ENCODE data around the gene RABL2B.
"Not testable (repeated sequence)": the region's sequence is repeated elsewhere in the genome, so short reads cannot be mapped to it uniquely, and the experiment has no call there.

The RABL2B gene

GRCh38 chr22:50783033-50783879 is at the start of gene RABL2B:
Gene RABL2B, minus strand, starts transcription at chr22:50783636. Its CDS starts 1,342 bp downstream, at chr22:50782294.
- DNase-seq, result peak; percentile 88

GRCh38 chr22:50786936-50787335 is 3.5 kb upstream of the RABL2B start:
- not testable (repeated sequence) for DNase-seq

GRCh38 chr22:50785289-50785688 is 1.9 kb upstream of the RABL2B start:
- DNase-seq, result not testable (repeated sequence)

GRCh38 chr22:50783880-50784276 is 442 bp upstream of the RABL2B start:
- DNase-seq, result peak; percentile 43

DNA sequence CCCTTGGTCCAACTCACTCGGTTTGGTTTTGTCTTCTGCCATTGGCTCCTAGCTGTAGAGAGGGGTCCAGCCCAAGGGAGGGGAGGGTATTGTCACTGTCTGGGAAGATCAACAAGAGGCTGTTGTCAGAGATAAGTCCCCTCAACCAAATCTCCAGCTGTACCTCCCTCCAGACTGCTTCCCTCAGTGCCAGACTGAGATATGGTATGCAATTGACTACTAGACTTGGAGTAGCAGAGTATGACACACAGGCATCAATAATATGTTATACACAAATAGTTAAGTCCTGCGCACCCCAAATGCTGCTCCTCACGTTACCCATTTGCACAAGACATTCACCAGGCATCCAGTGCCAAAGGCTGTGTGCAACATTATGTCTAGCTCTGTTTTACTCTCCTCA is 1.2 kb downstream of the RABL2B start:
- not testable (repeated sequence) for DNase-seq

- not testable (repeated sequence) for DNase-seq
Measured at GRCh38 chr22:50780244-50780643, 3.2 kb downstream of the RABL2B start.

GRCh38 chr22:50777631-50778030 is 5.8 kb downstream of the RABL2B start:
- not testable (repeated sequence) for DNase-seq

- not testable (repeated sequence) for DNase-seq
Measured at GRCh38 chr22:50775132-50775531, 8.3 kb downstream of the RABL2B start.

- DNase-seq, result not testable (repeated sequence)
Measured at GRCh38 chr22:50764288-50764687, 19.1 kb downstream of the RABL2B start.

- DNase-seq, result not testable (repeated sequence)
Measured at GRCh38 chr22:50761829-50762228, 21.6 kb downstream of the RABL2B start.

DNA sequence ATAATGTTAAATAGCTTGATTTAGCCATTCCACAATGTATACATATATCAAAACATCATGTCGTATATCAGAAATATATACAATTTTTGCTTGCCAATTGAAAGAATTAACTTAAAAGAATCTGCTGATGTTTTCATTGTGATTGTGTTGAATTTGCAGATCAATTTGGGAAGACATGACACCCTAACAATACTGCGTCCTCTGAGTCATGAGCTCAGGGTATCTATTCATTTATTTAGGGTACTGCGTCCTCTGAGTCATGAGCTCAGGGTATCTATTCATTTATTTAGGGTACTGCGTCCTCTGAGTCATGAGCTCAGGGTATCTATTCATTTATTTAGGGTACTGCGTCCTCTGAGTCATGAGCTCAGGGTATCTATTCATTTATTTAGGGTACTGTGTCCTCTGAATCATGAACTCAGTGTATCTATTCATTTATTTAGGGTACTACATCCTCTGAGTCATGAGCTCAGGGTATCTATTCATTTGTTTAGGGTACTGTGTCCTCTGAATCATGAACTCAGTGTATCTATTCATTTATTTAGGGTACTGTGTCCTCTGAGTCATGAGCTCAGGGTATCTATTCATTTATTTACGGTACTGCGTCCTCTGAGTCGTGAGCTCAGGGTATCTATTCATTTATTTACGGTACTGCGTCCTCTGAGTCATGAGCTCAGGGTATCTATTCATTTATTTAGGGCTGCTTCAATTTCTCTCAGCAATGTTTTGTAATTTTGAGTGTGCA is 23.7 kb downstream of the RABL2B start:
- DNase-seq, result not testable (repeated sequence)

DNA sequence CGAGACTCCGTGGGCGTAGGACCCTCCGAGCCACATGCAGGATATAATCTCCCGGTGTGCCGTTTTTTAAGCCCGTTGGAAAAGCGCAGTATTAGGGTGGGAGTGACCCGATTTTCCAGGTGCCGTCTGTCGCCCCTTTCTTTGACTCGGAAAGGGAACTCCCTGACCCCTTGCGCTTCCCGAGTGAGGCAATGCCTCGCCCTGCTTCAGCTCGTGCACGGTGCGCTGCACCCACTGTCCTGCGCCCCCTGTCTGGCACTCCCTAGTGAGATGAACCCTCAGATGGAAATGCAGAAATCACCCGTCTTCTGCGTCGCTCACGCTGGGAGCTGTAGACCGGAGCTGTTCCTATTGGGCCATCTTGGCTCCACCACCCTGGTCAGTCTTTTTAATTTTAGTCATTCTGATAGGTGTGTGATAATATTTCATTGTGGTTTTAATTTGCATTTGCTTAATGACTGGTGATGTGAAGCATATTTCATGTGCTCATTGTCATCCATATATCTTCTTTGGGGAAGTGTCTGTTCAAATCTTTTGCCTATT is 26.4 kb downstream of the RABL2B start:
- DNase-seq, result peak; percentile 66

DNA sequence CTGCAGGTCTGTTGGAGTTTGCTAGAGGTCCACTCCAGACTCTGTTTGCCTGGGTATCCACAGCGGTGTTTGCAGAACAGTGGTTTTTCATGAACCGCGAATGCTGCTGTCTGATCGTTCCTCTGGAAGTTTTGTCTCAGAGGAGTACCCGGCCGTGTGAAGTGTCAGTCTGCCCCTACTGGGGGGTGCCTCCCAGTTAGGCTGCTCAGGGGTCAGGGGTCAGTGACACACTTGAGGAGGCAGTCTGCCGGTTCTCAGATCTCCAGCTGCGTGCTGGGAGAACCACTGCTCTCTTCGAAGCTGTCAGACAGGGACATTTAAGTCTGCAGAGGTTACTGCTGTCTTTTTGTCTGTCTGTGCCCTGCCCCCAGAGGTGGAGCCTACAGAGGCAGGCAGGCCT is 27.0 kb downstream of the RABL2B start:
- DNase-seq, result not testable (repeated sequence)

DNA sequence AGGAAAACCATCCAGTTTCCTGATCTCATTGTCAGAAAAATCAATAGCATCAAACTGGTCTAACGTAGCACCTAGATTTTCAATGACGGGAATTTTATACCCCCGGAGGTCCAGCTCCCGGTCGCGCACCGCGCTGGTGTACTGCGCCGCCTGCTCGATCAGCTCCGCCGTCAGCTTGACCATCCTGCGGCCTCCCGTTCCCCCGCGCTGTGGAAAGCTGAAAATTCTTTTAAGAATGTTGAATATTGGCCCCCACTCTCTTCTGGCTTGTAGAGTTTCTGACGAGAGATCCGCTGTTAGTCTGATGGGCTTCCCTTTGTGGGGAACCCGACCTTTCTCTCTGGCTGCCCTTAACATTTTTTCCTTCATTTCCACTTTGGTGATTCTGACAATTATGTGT is 28.2 kb downstream of the RABL2B start:
- DNase-seq, result not testable (repeated sequence)

DNA sequence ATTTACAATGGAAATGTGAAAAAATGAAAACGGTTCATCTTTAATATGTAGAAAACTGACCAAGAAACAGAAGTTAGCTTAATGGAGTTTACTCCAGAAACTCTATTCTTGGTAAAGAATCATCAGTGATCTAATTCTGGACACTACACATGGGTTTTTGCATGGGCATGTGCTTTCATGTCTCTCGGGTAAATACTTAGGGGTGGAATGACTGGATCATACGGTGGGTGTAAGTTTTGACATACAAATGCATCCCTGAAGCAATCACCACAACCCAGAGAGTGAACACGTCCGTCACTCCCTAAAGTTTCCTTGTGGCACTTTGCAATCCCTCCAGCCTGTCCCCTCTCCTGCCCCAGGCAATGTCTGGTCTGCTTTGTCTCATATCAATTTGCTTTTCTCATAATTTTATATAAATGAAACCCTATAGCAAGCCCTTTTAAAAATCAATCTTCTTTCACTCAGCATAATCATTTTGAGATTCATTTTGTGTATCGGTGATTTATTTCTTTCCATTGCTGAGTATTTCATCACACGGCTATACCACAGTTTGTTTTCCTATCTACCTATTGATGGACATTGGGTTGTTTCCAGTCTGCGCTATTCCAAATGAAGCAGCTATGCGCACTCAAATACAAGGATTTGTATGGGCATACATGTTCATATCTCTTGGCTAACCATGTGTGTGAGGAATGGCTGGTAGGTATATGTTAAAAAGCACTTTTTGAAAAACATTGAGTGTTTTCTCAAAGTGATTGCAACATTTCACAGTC is 33.9 kb downstream of the RABL2B start:
- not testable (repeated sequence) for DNase-seq

DNA sequence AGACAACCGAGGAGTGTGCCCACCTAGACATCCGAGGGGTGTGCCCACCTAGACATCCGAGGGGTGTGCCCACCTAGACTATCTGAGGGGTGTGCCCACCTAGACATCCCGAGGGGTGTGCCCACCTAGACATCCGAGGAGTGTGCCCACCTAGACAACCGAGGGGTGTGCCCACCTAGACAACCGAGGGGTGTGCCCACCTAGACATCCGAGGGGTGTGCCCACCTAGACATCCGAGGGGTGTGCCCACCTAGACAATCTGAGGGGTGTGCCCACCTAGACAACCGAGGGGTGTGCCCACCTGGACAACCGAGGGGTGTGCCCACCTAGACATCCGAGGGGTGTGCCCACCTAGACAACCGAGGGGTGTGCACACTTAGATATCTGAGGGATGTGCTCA is 34.8 kb downstream of the RABL2B start:
- not testable (repeated sequence) for DNase-seq

DNA sequence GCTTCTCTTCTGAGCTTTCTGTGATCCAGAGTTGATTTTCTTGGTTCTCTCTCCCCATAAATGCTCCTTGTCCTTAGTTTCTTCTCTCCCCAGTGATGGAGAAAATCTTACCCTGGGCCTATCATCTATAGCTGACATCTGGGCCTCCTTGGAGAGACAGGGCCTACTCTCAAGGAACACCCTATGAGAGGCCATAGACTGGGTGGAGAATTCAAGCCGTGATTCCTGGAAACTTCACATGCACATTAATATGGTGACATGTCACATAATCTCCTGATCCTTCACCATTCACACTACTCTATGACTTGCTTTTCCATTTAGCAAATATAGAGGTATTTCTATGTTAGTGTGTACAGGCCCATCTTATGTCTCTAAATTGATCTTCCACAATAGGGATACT is 35.9 kb downstream of the RABL2B start:
- not testable (repeated sequence) for DNase-seq

DNA sequence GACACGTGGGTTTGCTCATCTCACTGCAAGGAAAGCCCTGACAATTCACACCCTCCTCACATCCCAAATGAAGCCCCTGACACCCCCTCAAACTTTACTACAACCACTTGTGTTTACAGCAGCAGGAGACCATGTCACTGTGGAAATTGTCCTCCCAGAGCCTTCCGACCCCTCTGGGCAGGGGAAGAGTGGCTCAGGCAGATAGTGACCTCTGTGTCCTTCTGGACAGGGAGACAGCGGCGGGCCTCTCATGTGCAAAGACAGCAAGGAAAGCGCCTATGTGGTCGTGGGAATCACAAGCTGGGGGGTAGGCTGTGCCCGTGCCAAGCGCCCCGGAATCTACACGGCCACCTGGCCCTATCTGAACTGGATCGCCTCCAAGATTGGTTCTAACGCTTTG is 39.0 kb downstream of the RABL2B start:
- DNase-seq, result not testable (repeated sequence)

GRCh38 chr22:50740714-50741113 is 42.7 kb downstream of the RABL2B start:
- not testable (repeated sequence) for DNase-seq

DNA sequence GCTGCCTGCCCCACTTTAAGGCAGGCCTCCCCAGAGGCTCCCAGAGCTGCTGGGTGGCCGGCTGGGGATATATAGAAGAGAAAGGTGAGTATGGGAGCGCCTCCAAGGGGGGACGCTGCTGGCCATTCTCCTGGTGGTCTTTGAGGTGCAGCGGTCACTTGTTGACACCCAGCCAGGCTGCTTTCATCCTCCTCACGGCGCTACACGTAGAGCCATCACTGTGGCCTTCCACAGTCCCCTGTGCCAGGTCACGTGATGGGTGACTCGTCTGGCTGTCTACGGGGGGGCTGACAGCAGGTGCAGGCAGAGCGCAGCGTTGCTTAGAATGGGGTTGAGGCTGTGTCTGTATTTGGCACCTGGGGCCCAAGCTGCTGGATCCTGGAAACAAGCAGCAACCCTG is 43.5 kb downstream of the RABL2B start:
- peak; percentile 5 for DNase-seq

- DNase-seq, result peak; percentile 5
Measured at GRCh38 chr22:50739279-50739691, 44.2 kb downstream of the RABL2B start.

DNA sequence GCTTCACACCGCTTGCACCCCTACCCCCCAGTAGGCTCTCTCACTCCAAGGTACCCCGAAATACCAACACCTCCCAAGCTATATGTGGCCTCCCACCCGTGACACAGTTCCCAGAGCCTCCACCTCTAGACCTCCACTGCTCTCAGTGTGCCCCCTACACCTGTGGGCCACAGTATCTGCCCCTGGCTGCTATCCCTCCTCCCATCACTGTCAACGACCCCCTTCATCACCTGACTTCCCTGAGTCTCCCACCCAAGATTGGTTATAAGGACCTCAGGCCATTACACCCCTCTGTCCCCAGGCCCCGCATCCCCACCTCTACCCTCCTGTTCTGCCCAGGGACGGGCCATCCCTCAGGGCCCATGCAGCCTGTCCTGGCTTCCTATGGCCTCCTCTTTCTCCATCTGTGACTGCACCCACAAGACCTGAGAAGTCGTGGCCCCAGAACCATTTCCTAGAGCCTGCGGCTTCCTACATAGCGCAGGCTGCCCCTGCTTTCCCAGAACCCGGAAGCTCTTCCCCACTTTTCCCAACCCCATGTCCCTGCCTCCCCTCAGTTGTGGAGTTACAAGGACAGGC is 44.7 kb downstream of the RABL2B start:
- DNase-seq, result no peak
